ENCODE results near the gene NOTO. TPM values are rescaled to one million over a fixed set of nuclear protein-coding genes. Genes with fewer than 3 reads are reported as not detected.

The NOTO gene
- total RNA-seq, 1 donor from 2014 or later, result not detected

DNA sequence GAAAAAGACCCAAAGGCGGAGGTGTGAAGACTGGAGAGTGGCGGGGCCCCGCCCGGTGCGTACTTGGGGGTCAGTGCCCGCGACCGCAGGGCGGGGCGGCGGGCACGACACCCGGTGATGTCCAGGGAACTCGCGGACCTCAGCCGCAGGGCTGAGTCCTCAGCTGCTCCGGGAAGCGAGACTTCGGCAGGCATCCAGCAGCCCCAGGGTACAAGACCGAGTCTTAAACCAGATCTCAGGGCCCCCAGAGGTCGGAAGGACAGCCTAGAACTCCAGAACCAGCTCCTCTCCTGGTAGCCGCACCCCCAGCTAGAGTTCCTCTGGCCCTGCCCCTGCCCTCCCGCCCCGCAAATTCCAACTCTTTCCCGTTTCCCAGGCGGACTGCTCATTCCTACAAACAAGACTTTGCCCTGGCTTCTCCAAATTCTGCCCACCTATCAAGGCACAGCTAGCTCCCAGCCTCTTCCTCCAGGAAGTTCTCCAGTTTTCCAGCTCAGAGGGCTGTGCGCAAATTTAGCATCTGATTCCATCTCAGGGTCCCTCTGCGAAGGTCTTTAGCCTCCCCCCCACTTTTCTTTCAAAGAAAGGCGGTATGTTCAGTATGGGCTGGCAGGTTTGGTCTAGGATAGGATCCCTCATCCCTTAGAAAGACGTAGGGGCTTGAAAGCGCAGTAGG, 26.0 kb upstream of the NOTO start:
- TF ChIP-seq, protein P1, sequence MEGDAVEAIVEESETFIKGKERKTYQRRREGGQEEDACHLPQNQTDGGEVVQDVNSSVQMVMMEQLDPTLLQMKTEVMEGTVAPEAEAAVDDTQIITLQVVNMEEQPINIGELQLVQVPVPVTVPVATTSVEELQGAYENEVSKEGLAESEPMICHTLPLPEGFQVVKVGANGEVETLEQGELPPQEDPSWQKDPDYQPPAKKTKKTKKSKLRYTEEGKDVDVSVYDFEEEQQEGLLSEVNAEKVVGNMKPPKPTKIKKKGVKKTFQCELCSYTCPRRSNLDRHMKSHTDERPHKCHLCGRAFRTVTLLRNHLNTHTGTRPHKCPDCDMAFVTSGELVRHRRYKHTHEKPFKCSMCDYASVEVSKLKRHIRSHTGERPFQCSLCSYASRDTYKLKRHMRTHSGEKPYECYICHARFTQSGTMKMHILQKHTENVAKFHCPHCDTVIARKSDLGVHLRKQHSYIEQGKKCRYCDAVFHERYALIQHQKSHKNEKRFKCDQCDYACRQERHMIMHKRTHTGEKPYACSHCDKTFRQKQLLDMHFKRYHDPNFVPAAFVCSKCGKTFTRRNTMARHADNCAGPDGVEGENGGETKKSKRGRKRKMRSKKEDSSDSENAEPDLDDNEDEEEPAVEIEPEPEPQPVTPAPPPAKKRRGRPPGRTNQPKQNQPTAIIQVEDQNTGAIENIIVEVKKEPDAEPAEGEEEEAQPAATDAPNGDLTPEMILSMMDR (IDR thresholded peaks at IDR 0.05), result no peak
- peaks cover 14% of the 10 kb centered on the region for H3K4me1 Mint-ChIP-seq (ENCODE audit: low read depth)
- no peak for DNase-seq (ENCODE audit: low spot score)
- no peaks in the 10 kb centered on the region for H3K9me3 Mint-ChIP-seq (ENCODE audit: low read depth)
- peaks cover 51% of the 10 kb centered on the region for H3K27me3 Mint-ChIP-seq (ENCODE audit: low read depth)
- no peaks in the 10 kb centered on the region for H3K36me3 Mint-ChIP-seq (ENCODE audit: low read depth)
- H3K27ac Mint-ChIP-seq (ENCODE audit: unreplicated experiment), result no peak overlapping the region
- H3K4me3 Mint-ChIP-seq (ENCODE audit: unreplicated experiment), result peak overlapping the region; percentile 95

DNA sequence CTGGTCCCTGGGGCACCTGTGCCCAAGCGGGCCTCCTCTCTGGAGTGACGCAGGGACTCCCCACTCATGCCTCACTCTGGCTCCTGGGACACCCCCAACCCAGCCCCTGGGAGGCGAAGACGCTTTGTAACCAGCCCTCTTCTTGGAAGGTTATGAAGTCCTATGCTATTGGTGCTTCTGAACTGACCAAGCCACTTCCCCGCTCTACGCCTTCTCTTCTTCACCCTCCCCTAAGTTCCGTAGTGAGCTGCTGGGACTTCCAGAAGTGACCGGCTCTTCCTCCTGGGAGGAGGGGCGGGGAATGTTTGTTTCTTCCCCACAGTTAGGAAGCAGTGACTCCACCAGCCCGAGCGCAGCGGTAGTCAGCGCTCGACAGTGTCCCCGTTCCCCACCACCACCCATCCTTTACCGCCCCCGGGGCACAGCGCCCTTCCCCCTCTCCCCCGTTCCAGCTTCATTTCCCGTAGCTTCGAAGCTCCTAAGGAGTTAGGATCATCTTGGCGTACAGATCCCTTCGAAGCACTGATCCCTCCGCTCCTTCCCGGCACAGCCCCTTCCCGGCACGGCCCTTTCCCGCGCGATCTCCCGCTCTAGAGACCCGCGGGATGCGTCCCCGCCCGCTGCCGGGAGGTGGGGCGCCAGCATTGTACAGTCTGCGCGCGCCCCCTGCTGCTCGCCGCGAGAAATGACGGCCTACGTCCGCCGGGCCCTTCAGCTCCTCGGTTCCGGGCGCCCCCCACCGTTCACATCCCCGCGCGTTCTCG, 25.3 kb upstream of the NOTO start:
- TF ChIP-seq, protein P1 (IDR thresholded peaks at IDR 0.05), result peak; percentile 100
- Mint-ChIP-seq H3K27me3 (ENCODE audit: low read depth) (peaks cover 48% of the 10 kb centered on the region), H3K4me1 (ENCODE audit: low read depth) (peaks cover 14% of the 10 kb centered on the region), H3K9me3 (ENCODE audit: low read depth) (no peaks in the 10 kb centered on the region), H3K27ac (ENCODE audit: unreplicated experiment) (peak overlapping the region; percentile 76), H3K36me3 (ENCODE audit: low read depth) (no peaks in the 10 kb centered on the region), H3K4me3 (ENCODE audit: unreplicated experiment) (peak overlapping the region; percentile 95)
- no peak for DNase-seq (ENCODE audit: low spot score)

DNA sequence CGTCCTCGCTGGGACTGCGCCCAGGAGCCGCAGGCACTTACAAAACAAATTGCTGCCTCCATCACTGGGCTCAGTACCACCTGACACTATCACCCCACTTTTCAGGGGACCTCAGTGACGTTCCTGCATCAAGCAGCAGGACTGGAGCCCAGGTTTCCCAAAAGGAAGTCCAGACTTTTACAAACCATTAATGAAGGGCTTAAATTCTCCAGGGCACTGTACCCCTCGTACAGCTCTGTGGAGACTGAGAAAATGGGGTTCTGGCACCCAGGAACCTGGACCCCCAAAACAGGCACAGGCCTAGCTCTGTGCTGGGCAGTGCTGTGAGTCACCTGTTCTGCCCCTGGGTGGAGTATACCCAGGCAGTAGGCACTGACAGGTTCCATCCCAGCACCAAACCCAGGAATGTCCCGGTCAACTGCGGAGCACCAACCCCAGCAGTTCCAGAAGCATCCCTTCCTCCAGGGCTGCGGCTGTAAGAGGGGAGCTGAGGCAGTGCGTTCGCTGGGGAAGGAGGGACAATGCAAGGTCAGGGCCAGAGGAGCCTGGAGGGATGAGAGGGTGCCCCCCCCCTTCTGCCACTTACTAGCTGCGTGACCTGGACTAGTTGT, 24.6 kb upstream of the NOTO start:
- H3K36me3 Mint-ChIP-seq (ENCODE audit: low read depth), result no peaks in the 10 kb centered on the region
- H3K27ac Mint-ChIP-seq (ENCODE audit: unreplicated experiment), result no peak overlapping the region
- peaks cover 48% of the 10 kb centered on the region for H3K27me3 Mint-ChIP-seq (ENCODE audit: low read depth)
- H3K9me3 Mint-ChIP-seq (ENCODE audit: low read depth), result no peaks in the 10 kb centered on the region
- H3K4me3 Mint-ChIP-seq (ENCODE audit: unreplicated experiment), result peak overlapping the region; percentile 95
- TF ChIP-seq, protein P1 (IDR thresholded peaks at IDR 0.05), result peak; percentile 42
- DNase-seq (ENCODE audit: low spot score), result no peak
- peaks cover 14% of the 10 kb centered on the region for H3K4me1 Mint-ChIP-seq (ENCODE audit: low read depth)

DNA sequence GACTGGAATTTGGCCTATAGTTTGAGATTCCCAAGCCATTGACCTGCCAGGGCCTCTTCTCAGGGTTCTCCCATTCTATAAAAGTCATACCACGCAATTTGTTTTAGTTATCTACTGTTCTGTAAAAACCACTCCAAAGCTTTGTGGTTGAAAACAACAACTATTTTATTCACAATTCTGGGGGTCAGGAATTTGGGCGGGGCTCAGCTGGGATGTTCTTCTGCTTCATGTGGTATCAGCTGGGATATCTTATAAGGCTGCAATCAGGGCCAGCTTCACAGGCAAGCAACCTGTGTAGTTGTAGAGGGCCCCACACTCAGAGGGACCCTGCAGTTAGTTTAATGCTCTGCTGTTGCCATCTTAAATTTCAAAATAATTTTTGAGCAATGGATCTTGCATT, 16.4 kb upstream of the NOTO start:
- no peak overlapping the region for H3K27ac Mint-ChIP-seq (ENCODE audit: unreplicated experiment)
- TF ChIP-seq, protein P1 (IDR thresholded peaks at IDR 0.05), result no peak
- peaks cover 8% of the 10 kb centered on the region for H3K9me3 Mint-ChIP-seq (ENCODE audit: low read depth)
- no peak overlapping the region for H3K4me3 Mint-ChIP-seq (ENCODE audit: unreplicated experiment)
- peaks cover 56% of the 10 kb centered on the region for H3K27me3 Mint-ChIP-seq (ENCODE audit: low read depth)
- peaks cover 2% of the 10 kb centered on the region for H3K36me3 Mint-ChIP-seq (ENCODE audit: low read depth)
- no peaks in the 10 kb centered on the region for H3K4me1 Mint-ChIP-seq (ENCODE audit: low read depth)
- DNase-seq (ENCODE audit: low spot score), result peak; percentile 11

DNA sequence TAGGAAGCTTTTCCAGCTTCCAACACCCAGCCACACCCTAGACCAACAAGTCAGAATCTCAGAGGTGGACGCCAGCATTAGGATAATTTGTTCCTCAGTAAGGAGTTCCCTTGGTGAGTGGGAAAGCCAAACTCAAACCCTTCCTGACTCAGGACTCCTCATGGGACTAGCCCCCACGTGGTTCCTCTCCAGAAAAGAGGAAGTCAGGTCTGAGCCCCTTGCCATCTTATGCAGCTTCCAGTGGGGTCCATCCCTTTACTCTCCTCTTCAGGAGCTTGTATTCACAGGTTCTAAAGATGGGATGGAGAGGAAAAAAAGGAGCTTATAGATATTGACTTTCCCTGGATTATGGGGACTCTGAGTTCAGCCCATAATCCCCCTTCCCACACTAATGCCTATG, 14.8 kb upstream of the NOTO start:
- H3K27me3 Mint-ChIP-seq (ENCODE audit: low read depth), result peaks cover 59% of the 10 kb centered on the region
- H3K4me1 Mint-ChIP-seq (ENCODE audit: low read depth), result no peaks in the 10 kb centered on the region
- DNase-seq (ENCODE audit: low spot score), result no peak
- no peak overlapping the region for H3K27ac Mint-ChIP-seq (ENCODE audit: unreplicated experiment)
- peaks cover 2% of the 10 kb centered on the region for H3K36me3 Mint-ChIP-seq (ENCODE audit: low read depth)
- TF ChIP-seq, protein P1 (IDR thresholded peaks at IDR 0.05), result no peak
- H3K4me3 Mint-ChIP-seq (ENCODE audit: unreplicated experiment), result no peak overlapping the region
- H3K9me3 Mint-ChIP-seq (ENCODE audit: low read depth), result peaks cover 8% of the 10 kb centered on the region
